ENCODE data around the gene ZNF316. TPM values are rescaled to one million over a fixed set of nuclear protein-coding genes. Genes with fewer than 3 reads are reported as not detected.

The ZNF316 gene
- total RNA-seq, 4 donors from 2014 or later, result 40.6 to 63.7 (median 49.5) TPM

GRCh38 chr7:6649241-6649961, 12.3 kb downstream of the ZNF316 start:
- H3K4me1 ChIP-seq, result peaks cover 5 to 16% of the 10 kb centered on the region in 2 donors
- intact Hi-C loops (cut with DNase I), result no loop called here
- 77 to 91% methylated on average over 4 to 7 of the region's 13 CpGs for WGBS, 2 donors
- H3K27me3 ChIP-seq, result no peaks in the 10 kb centered on the region
- no peak for TF ChIP-seq CTCF (IDR thresholded peaks at IDR 0.05)
- TF ChIP-seq POLR2A (IDR thresholded peaks at IDR 0.05), result no peak
- H3K9me3 ChIP-seq, result no peaks in the 10 kb centered on the region
- peaks cover 23 to 30% of the 10 kb centered on the region in 2 donors for H3K36me3 ChIP-seq
- no peak for DNase-seq
- H3K27ac ChIP-seq, result no peak overlapping the region
- H3K4me3 ChIP-seq (replicated peaks in 1 of 3), result no peak overlapping the region

GRCh38 chr7:6650086-6650485, 13.0 kb downstream of the ZNF316 start:
- no peaks in the 10 kb centered on the region for H3K27me3 ChIP-seq
- H3K9me3 ChIP-seq, result no peaks in the 10 kb centered on the region
- WGBS, 2 donors, result 94 to 96% methylated on average over 10 of the region's 10 CpGs
- intact Hi-C loops (cut with DNase I), result loop anchor here (10.0 kb wide), 1 partner anchor 55 kb away; the partner anchor contains the start of gene ZNF12
- no peak overlapping the region for H3K27ac ChIP-seq
- H3K36me3 ChIP-seq, result peaks cover 23 to 28% of the 10 kb centered on the region in 2 donors
- no peak for TF ChIP-seq CTCF (IDR thresholded peaks at IDR 0.05)
- no peak for TF ChIP-seq POLR2A (IDR thresholded peaks at IDR 0.05)
- no peak for DNase-seq
- H3K4me1 ChIP-seq, result peaks cover 5 to 16% of the 10 kb centered on the region in 2 donors
- H3K4me3 ChIP-seq (replicated peaks in 1 of 3), result no peak overlapping the region

- peaks cover 26 to 27% of the 10 kb centered on the region in 2 donors for H3K36me3 ChIP-seq
- WGBS, 2 donors, result 93 to 96% methylated on average over 7 to 12 of the region's 12 CpGs
- intact Hi-C loops (cut with DNase I), result loop anchor here (10.0 kb wide), 1 partner anchor 54 kb away; the partner anchor contains the start of gene ZNF12
- TF ChIP-seq CTCF (IDR thresholded peaks at IDR 0.05) (no peak), POLR2A (IDR thresholded peaks at IDR 0.05) (no peak)
- peaks cover 5 to 16% of the 10 kb centered on the region in 2 donors for H3K4me1 ChIP-seq
- no peak overlapping the region for H3K27ac ChIP-seq
- H3K27me3 ChIP-seq, result no peaks in the 10 kb centered on the region
- no peak for DNase-seq
- no peak overlapping the region for H3K4me3 ChIP-seq (replicated peaks in 1 of 3)
- H3K9me3 ChIP-seq, result no peaks in the 10 kb centered on the region
Observed at GRCh38 chr7:6650521-6651011, 13.4 kb downstream of the ZNF316 start.

- Histone ChIP-seq H3K36me3 (peaks cover 20 to 27% of the 10 kb centered on the region in 2 donors), H3K4me3 (replicated peaks in 1 of 3) (no peak overlapping the region), H3K4me1 (peaks cover 2 to 6% of the 10 kb centered on the region in 2 donors), H3K9me3 (no peaks in the 10 kb centered on the region), H3K27me3 (no peaks in the 10 kb centered on the region), H3K27ac (no peak overlapping the region)
- WGBS, 2 donors, result 96 to 97% methylated on average over 23 to 32 of the region's 32 CpGs
- DNase-seq, result no peak
- intact Hi-C loops (cut with DNase I), result loop anchor here (10.0 kb wide), 1 partner anchor 53 kb away; the partner anchor contains the start of gene ZNF12
- no peak for TF ChIP-seq POLR2A (IDR thresholded peaks at IDR 0.05)
- TF ChIP-seq CTCF (IDR thresholded peaks at IDR 0.05), result no peak
Observed at GRCh38 chr7:6651851-6652445, 14.8 kb downstream of the ZNF316 start.

Measured in thyroid gland (tissue), 4 donors.